Gastrocnemius medialis (tissue), 4 donors: ENCODE data around the gene CHMP1B. TPM values are rescaled to one million over a fixed set of nuclear protein-coding genes. Genes with fewer than 3 reads are reported as not detected.

Experiments used
- ATAC-seq, 2 donors: fragments of 150-250 bp; one replicate each; pipeline ENCODE4 v1.9.1; 2016
- DNase-seq, 2 donors: peaks; one replicate each; pipeline ENCODE4 v3.0.0-alpha.2; 2019
- H3K27ac ChIP-seq, 4 donors: fragments of 200-600 bp; sonication (generic); 1 replicate in 1 of 4; 2 replicates in 3 of 4; pipeline ENCODE4 v1.5.1; 2016 to 2018; ENCODE audit warnings: mild to moderate bottlenecking in 2 of 4, moderate library complexity in 1 of 4
- H3K27me3 ChIP-seq, 3 donors: fragments of 200-600 bp; sonication (generic) in 2 of 3; 1 replicate in 1 of 3; 2 replicates in 2 of 3; pipeline versions ENCODE4 v1.5.1 to v1.6.0; 2016 to 2019; ENCODE audit warnings: mild to moderate bottlenecking in 1 of 3, moderate library complexity in 1 of 3
- H3K36me3 ChIP-seq, 2 donors: fragments of 200-600 bp; sonication (generic) in 1 of 2; one replicate each; pipeline ENCODE4 v1.5.1; 2017 to 2018
- H3K4me1 ChIP-seq, 2 donors: fragments of 200-600 bp; sonication (generic) in 1 of 2; one replicate each; pipeline ENCODE4 v1.5.1; 2016 to 2017; ENCODE audit warnings: mild to moderate bottlenecking in 2 of 2
- H3K4me3 ChIP-seq, 4 donors: fragments of 200-600 bp; sonication (generic) in 3 of 4; 1 replicate in 1 of 4; 2 replicates in 3 of 4; pipeline ENCODE4 v1.5.1; 2016 to 2019; ENCODE audit warnings: mild to moderate bottlenecking in 2 of 4
- H3K9me3 ChIP-seq, 3 donors: fragments of 200-600 bp; sonication (generic) in 2 of 3; 1 replicate in 1 of 3; 2 replicates in 2 of 3; pipeline ENCODE4 v1.5.1; 2016 to 2019
- CTCF ChIP-seq, 5 experiments: fragments of 450-650 bp in 3 of 5; fragments of 200-600 bp in 2 of 5; sonication (generic) in 2 of 5; IDR thresholded peaks in 4 of 5; conservative IDR thresholded peaks in 1 of 5; 1 replicate in 4 of 5; 2 replicates in 1 of 5; pipeline ENCODE4 v1.5.1; 2016 to 2019; ENCODE audit warnings: antibody characterized with exemption in 5 of 5, mild to moderate bottlenecking in 3 of 5, moderate library complexity in 3 of 5
- POLR2A ChIP-seq, 2 donors: fragments of 450-650 bp; IDR thresholded peaks; one replicate each; pipeline ENCODE4 v1.6.1; 2017; ENCODE audit warnings: antibody characterized with exemption in 2 of 2, mild to moderate bottlenecking in 2 of 2, moderate library complexity in 2 of 2
- in situ Hi-C, 4 donors: fragments of 200-750 bp; cut with MboI; loops; one replicate each; pipeline versions ENCODE4 v1.15.0 to v1.8.0; 2017; ENCODE audit warnings: low sequenced_read_pairs in 4 of 4
- intact Hi-C: fragments of 100-400 bp; cut with DNase I; formaldehyde crosslinking; loops from one replicate; pipeline ENCODE4 v1.15.1; 2023; ENCODE audit warnings: low total_unique reads
- total RNA-seq, 4 donors: library from RNA; depleted of rRNA; stranded (reverse); fragments of >200 nt; gene quantifications; one replicate each; pipeline versions ENCODE4 v1.1.0 to v1.2.3, GENCODE V29; 2016

CHMP1B gene
- total RNA-seq, 4 donors from 2014 or later: 347 to 634 (median 407) TPM

GRCh38 chr18:11866329-11866728 lies 15.1 kb downstream of the CHMP1B start:
- H3K27me3 ChIP-seq: no peaks in the 10 kb centered on the region
- no peaks in the 10 kb centered on the region for H3K4me1 ChIP-seq
- H3K4me3 ChIP-seq: no peak overlapping the region
- DNase-seq (no peak), ATAC-seq (no peak)
- no peak overlapping the region for H3K27ac ChIP-seq
- in situ Hi-C loops: loop anchor here in 2 of 4 donors (5.0 to 25.0 kb wide), 2 partner anchors 129 to 679 kb away; no protein-coding TSS in a partner anchor
- TF ChIP-seq CTCF (IDR thresholded peaks at IDR 0.05 in 4 of 5, conservative IDR thresholded peaks at IDR 0.05 in 1 of 5) (no peak), POLR2A (IDR thresholded peaks at IDR 0.05) (no peak)
- H3K9me3 ChIP-seq: no peaks in the 10 kb centered on the region
- peaks cover 0 to 23% of the 10 kb centered on the region in 2 donors for H3K36me3 ChIP-seq
- intact Hi-C loops: no loop called here

- Histone ChIP-seq H3K4me3 (no peak overlapping the region), H3K27me3 (no peaks in the 10 kb centered on the region), H3K36me3 (peaks cover 0 to 23% of the 10 kb centered on the region in 2 donors), H3K9me3 (no peaks in the 10 kb centered on the region), H3K27ac (no peak overlapping the region), H3K4me1 (no peaks in the 10 kb centered on the region)
- intact Hi-C loops (no loop called here), in situ Hi-C loops (loop anchor here in 2 of 4 donors (5.0 to 25.0 kb wide), 2 partner anchors 129 to 679 kb away; no protein-coding TSS in a partner anchor)
- no peak for TF ChIP-seq CTCF (IDR thresholded peaks at IDR 0.05 in 4 of 5, conservative IDR thresholded peaks at IDR 0.05 in 1 of 5)
- no peak for TF ChIP-seq POLR2A (IDR thresholded peaks at IDR 0.05)
- ATAC-seq: no peak
- no peak for DNase-seq
These were observed 15.6 kb downstream of the CHMP1B start for GRCh38 chr18:11866764-11867163.

- Histone ChIP-seq H3K36me3 (peaks cover 0 to 23% of the 10 kb centered on the region in 2 donors), H3K4me1 (peaks cover 7 to 8% of the 10 kb centered on the region in 2 donors), H3K27ac (no peak overlapping the region), H3K4me3 (no peak overlapping the region), H3K27me3 (no peaks in the 10 kb centered on the region), H3K9me3 (no peaks in the 10 kb centered on the region)
- DNase-seq (no peak), ATAC-seq (no peak)
- in situ Hi-C loops: loop anchor here in 2 of 4 donors (5.0 to 25.0 kb wide), 2 partner anchors 131 to 681 kb away; no protein-coding TSS in a partner anchor
- TF ChIP-seq CTCF (IDR thresholded peaks at IDR 0.05 in 4 of 5, conservative IDR thresholded peaks at IDR 0.05 in 1 of 5) (no peak), POLR2A (IDR thresholded peaks at IDR 0.05) (no peak)
- intact Hi-C loops: no loop called here
These were observed 17.0 kb downstream of the CHMP1B start for GRCh38 chr18:11868230-11868629.

- in situ Hi-C loops: loop anchor here in 2 of 4 donors (5.0 to 25.0 kb wide), 3 partner anchors 134 to 684 kb away; no protein-coding TSS in a partner anchor
- Histone ChIP-seq H3K27ac (peak overlapping the region in 2 of 4 donors; percentile 53 to 73), H3K36me3 (peaks cover 0 to 45% of the 10 kb centered on the region in 2 donors), H3K4me3 (no peak overlapping the region), H3K27me3 (no peaks in the 10 kb centered on the region), H3K9me3 (no peaks in the 10 kb centered on the region), H3K4me1 (peaks cover 7 to 8% of the 10 kb centered on the region in 2 donors)
- DNase-seq (no peak), ATAC-seq (no peak)
- intact Hi-C loops: loop anchor here (5.0 kb wide), 2 partner anchors 44 to 64 kb away; no protein-coding TSS in a partner anchor
- TF ChIP-seq POLR2A (IDR thresholded peaks at IDR 0.05) (no peak), CTCF (IDR thresholded peaks at IDR 0.05 in 4 of 5, conservative IDR thresholded peaks at IDR 0.05 in 1 of 5) (no peak)
These were observed 20.3 kb downstream of the CHMP1B start for GRCh38 chr18:11871501-11871900.
